Measurements from ENCODE around the gene NLRP7. TPM values are rescaled to one million over a fixed set of nuclear protein-coding genes. Genes with fewer than 3 reads are reported as not detected.
"Not testable (repeated sequence)": the region's sequence is repeated elsewhere in the genome, so short reads cannot be mapped to it uniquely, and the experiment has no call there.

Gene NLRP7
- total RNA-seq, 1 donor from 2014 or later: not detected

DNA sequence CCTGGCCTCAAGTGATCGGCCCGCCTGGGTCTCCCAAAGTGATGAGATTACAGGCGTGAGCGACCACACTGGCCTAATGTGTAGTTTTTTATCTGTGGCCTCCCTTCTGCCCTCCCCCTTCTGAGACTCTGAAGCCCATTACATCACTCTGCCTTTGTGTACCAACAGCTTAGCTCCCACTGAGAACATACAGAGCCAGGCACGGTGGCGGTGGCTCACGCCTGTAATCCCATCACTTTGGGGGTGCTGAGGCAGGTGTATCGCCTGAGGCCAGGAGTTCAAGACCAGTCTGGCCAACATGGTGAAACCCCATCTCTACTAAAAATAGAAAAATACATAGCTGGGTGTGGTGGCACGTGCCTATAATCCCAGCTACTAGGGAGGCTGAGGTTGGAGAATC lies 28.8 kb downstream of the NLRP7 start:
- Histone ChIP-seq H3K4me3 (ENCODE audit: low read depth, low read length) (no peak overlapping the region), H3K36me3 (ENCODE audit: control insufficient read depth, insufficient read depth, low read length) (no peaks in the 10 kb centered on the region), H3K27me3 (ENCODE audit: control insufficient read depth, insufficient read depth, low read length) (no peaks in the 10 kb centered on the region)
- TF ChIP-seq, protein P1, sequence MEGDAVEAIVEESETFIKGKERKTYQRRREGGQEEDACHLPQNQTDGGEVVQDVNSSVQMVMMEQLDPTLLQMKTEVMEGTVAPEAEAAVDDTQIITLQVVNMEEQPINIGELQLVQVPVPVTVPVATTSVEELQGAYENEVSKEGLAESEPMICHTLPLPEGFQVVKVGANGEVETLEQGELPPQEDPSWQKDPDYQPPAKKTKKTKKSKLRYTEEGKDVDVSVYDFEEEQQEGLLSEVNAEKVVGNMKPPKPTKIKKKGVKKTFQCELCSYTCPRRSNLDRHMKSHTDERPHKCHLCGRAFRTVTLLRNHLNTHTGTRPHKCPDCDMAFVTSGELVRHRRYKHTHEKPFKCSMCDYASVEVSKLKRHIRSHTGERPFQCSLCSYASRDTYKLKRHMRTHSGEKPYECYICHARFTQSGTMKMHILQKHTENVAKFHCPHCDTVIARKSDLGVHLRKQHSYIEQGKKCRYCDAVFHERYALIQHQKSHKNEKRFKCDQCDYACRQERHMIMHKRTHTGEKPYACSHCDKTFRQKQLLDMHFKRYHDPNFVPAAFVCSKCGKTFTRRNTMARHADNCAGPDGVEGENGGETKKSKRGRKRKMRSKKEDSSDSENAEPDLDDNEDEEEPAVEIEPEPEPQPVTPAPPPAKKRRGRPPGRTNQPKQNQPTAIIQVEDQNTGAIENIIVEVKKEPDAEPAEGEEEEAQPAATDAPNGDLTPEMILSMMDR (IDR thresholded peaks at IDR 0.05; ENCODE audit: insufficient read depth, low read length, poor library complexity, severe bottlenecking): no peak
- no peak for DNase-seq (ENCODE audit: low read depth)

GRCh38 chr19:54916822-54917221 lies 30.5 kb downstream of the NLRP7 start:
- Histone ChIP-seq H3K27me3 (ENCODE audit: control insufficient read depth, insufficient read depth, low read length) (no peaks in the 10 kb centered on the region), H3K4me3 (ENCODE audit: low read depth, low read length) (no peak overlapping the region), H3K36me3 (ENCODE audit: control insufficient read depth, insufficient read depth, low read length) (no peaks in the 10 kb centered on the region)
- TF ChIP-seq, protein P1 (IDR thresholded peaks at IDR 0.05; ENCODE audit: insufficient read depth, low read length, poor library complexity, severe bottlenecking): no peak
- no peak for DNase-seq (ENCODE audit: low read depth)

DNA sequence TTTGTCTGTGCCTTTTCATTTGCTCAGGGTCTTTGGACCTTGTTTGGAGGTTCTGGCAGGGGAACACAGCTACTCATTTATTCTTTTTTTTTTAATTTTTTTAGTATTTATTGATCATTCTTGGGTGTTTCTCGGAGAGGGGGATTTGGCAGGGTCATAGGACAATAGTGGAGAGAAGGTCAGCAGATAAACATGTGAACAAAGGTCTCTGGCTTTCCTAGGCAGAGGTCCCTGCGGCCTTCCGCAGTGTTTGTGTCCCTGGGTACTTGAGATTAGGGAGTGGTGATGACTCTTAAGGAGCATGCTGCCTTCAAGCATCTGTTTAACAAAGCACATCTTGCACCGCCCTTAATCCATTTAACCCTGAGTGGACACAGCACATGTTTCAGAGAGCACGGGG lies 39.4 kb downstream of the NLRP7 start:
- DNase-seq (ENCODE audit: low read depth); H3K36me3 ChIP-seq (ENCODE audit: control insufficient read depth, insufficient read depth, low read length); H3K4me3 ChIP-seq (ENCODE audit: low read depth, low read length); H3K27me3 ChIP-seq (ENCODE audit: control insufficient read depth, insufficient read depth, low read length): not testable (repeated sequence)

DNA sequence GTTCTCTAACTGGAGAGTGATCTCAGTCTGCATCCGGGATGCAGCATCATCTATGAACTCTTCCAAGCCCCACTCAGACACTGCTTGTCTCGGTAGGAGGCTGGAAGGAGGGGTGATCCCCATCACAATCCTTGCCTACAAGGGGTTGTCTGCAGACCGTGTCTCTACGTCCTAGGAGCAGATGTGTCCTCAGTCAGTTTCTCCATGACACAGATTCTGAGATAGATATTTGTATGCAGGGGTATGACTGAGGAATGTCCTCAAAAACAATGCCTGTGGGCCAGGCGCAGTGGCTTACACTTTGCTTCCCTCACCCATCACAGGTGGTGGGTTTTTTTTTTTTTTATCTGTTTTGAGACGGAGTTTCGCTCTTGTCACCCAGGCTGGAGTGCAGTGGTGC lies 40.5 kb downstream of the NLRP7 start:
- DNase-seq (ENCODE audit: low read depth): no peak
- Histone ChIP-seq H3K36me3 (ENCODE audit: control insufficient read depth, insufficient read depth, low read length) (no peaks in the 10 kb centered on the region), H3K27me3 (ENCODE audit: control insufficient read depth, insufficient read depth, low read length) (no peaks in the 10 kb centered on the region), H3K4me3 (ENCODE audit: low read depth, low read length) (no peak overlapping the region)
- TF ChIP-seq, protein P1 (IDR thresholded peaks at IDR 0.05; ENCODE audit: insufficient read depth, low read length, poor library complexity, severe bottlenecking): no peak

DNA sequence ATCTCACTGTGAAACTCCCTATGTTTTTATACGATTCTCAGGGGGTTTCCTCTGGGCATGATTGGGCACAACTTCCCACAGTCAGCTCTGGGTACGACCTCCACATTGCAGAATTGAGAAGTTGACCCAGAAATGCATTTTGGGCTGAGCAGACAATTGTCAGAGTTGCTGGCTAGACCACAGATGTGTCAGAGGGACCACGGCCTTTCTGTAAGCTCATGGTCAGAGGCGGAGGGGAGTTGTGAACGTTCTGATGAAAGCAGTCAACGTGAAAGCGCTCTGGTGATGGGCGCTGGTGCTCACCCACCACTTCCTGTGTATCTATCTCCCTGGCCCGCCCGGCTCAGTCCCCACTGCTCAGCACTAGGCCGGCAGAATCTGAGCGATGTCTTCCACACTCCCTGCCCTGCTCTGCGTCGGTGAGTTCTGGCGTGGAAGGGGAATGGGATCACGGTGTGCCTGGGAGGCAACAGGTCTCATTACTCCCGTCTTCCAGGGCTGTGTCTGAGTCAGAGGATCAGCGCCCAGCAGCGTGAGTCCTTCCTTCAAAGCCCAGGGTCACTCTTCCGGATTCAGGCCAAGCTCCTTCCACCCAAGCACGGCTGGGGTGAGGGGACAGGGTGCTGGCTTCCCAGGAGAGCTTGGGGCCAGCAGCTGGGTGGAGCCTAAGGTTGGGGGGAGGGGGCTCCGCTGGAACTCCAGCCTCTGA lies 41.4 kb downstream of the NLRP7 start, which contains the start of gene NCR1:
NCR1 (plus strand) TSS at position 346 of the 709 bp plus-strand sequence; CDS start at position 386, 40 bp downstream.
- Histone ChIP-seq H3K4me3 (ENCODE audit: low read depth, low read length) (no peak within 1 kb of the TSS), H3K27me3 (ENCODE audit: control insufficient read depth, insufficient read depth, low read length) (no peaks in the 10 kb centered on the region), H3K36me3 (ENCODE audit: control insufficient read depth, insufficient read depth, low read length) (no peaks in the 10 kb centered on the region)
- no peak for DNase-seq (ENCODE audit: low read depth)
- TF ChIP-seq, protein P1 (IDR thresholded peaks at IDR 0.05; ENCODE audit: insufficient read depth, low read length, poor library complexity, severe bottlenecking): no peak

GRCh38 chr19:54905421-54905802 lies 41.9 kb downstream of the NLRP7 start:
- TF ChIP-seq, protein P1 (IDR thresholded peaks at IDR 0.05; ENCODE audit: insufficient read depth, low read length, poor library complexity, severe bottlenecking): no peak
- H3K4me3 ChIP-seq (ENCODE audit: low read depth, low read length): no peak overlapping the region
- DNase-seq (ENCODE audit: low read depth): no peak
- H3K36me3 ChIP-seq (ENCODE audit: control insufficient read depth, insufficient read depth, low read length): no peaks in the 10 kb centered on the region
- no peaks in the 10 kb centered on the region for H3K27me3 ChIP-seq (ENCODE audit: control insufficient read depth, insufficient read depth, low read length)

GRCh38 chr19:54904261-54904660 lies 43.1 kb downstream of the NLRP7 start:
- not testable (repeated sequence) for DNase-seq (ENCODE audit: low read depth); H3K4me3 ChIP-seq (ENCODE audit: low read depth, low read length); H3K36me3 ChIP-seq (ENCODE audit: control insufficient read depth, insufficient read depth, low read length); H3K27me3 ChIP-seq (ENCODE audit: control insufficient read depth, insufficient read depth, low read length)

Measured in kidney epithelial cell (primary cell).